A549 (cell line): ENCODE measurements around the gene SPINK2. TPM values are rescaled to one million over a fixed set of nuclear protein-coding genes. Genes with fewer than 3 reads are reported as not detected.

Experiments
- ATAC-seq, 2 experiments: fragments of 200-7000 bp in 1 of 2; fragments of >200 bp in 1 of 2; cut with Nextera tagmentation in 1 of 2; cut with Tn5 transposase in 1 of 2; 3 replicates each; pipeline versions ENCODE4 v1.8.0 to v1.9.1; 2018 to 2020; ENCODE audit warnings: mild to moderate bottlenecking in 1 of 2, moderate library complexity in 1 of 2
- CTCF ChIA-PET: fragments of 300-600 bp; sonication (Branson Sonifier 250); formaldehyde crosslinking; extraction: SDS; loops from one replicate; lab custom pipeline; 2021; ENCODE audit warnings: antibody characterized with exemption, inconsistent platforms; lab: Yijun Ruan, JAX
- POLR2A ChIA-PET: fragments of 350-600 bp; formaldehyde crosslinking; extraction: SDS; loops from one replicate; lab custom pipeline; 2021; ENCODE audit warnings: antibody characterized with exemption, inconsistent platforms; lab: Yijun Ruan, JAX
- DNase-seq, 2 experiments: peaks; one replicate each; pipeline versions ENCODE4 v3.0.0 to v3.0.0-alpha.2; 2011 to 2016; ENCODE audit warnings: low read depth in 1 of 2, low spot score in 1 of 2
- FAIRE-seq: peaks from 2 replicates; lab custom pipeline; 2011; peaks lifted over from hg19 to GRCh38; lab: Jason Lieb, UNC
- H3K27ac ChIP-seq, 2 experiments: fragments of >200 bp; sonication (Bioruptor Twin); formaldehyde crosslinking; 3 replicates each; pipeline ENCODE4 v1.5.1; 2016 to 2017
- H3K4me1 ChIP-seq: fragments of >200 bp; sonication (Bioruptor Twin); formaldehyde crosslinking; 3 replicates; pipeline ENCODE4 v1.6.1; 2016
- H3K4me2 ChIP-seq: fragments of >200 bp; sonication (Bioruptor Twin); formaldehyde crosslinking; 3 replicates; pipeline ENCODE4 v1.6.1; 2016
- H3K4me3 ChIP-seq: fragments of >200 bp; sonication (Bioruptor Twin); formaldehyde crosslinking; 3 replicates; pipeline ENCODE4 v1.5.1; 2016
- H3K9me3 ChIP-seq: fragments of >200 bp; sonication (Bioruptor Twin); formaldehyde crosslinking; 3 replicates; pipeline ENCODE4 v1.6.1; 2016
- CHD2 ChIP-seq: fragments of 150-350 bp; IDR thresholded peaks from 2 replicates; pipeline ENCODE4 v1.6.1; 2014; ENCODE audit warnings: low read length; ENCODE audit not compliant: partially characterized antibody
- CHD4 ChIP-seq: fragments of 200-600 bp; sonication (generic); IDR thresholded peaks from 2 replicates; pipeline ENCODE4 v1.6.1; 2016; ENCODE audit warnings: antibody characterized with exemption, mild to moderate bottlenecking, borderline replicate concordance
- EHF ChIP-seq: fragments of 250-450 bp; sonication (Bioruptor Pico); IDR thresholded peaks from 2 replicates; pipeline ENCODE4 v1.5.0; 2020; ENCODE audit warnings: mild to moderate bottlenecking
- EHMT2 ChIP-seq: fragments of 200-600 bp; sonication (generic); IDR thresholded peaks from 2 replicates; pipeline ENCODE4 v1.6.1; 2016; ENCODE audit warnings: antibody characterized with exemption, low read depth, mild to moderate bottlenecking, moderate library complexity
- ELK1 ChIP-seq: fragments of 150-350 bp; IDR thresholded peaks from 2 replicates; pipeline ENCODE4 v1.6.1; 2014; ENCODE audit warnings: low read depth, mild to moderate bottlenecking, low read length
- FOSL2 ChIP-seq, 2 experiments: fragments of 450-650 bp in 1 of 2; fragments of >200 bp in 1 of 2; sonication (Bioruptor Twin) in 1 of 2; formaldehyde crosslinking; IDR thresholded peaks; 2 replicates each; pipeline versions ENCODE4 v1.5.0 to v1.6.1; 2016 to 2020; ENCODE audit warnings: mild to moderate bottlenecking in 1 of 2, moderate library complexity in 1 of 2
- HDAC2 ChIP-seq: fragments of 200-600 bp; sonication (generic); IDR thresholded peaks from 2 replicates; pipeline ENCODE4 v1.6.1; 2016
- HEYL ChIP-seq: fragments of 250-450 bp; sonication (Bioruptor Pico); IDR thresholded peaks from 2 replicates; pipeline ENCODE4 v1.8.0; 2021; ENCODE audit warnings: mild to moderate bottlenecking, moderate library complexity
- HOXA7 ChIP-seq: fragments of 250-450 bp; sonication (Bioruptor Pico); IDR thresholded peaks from 2 replicates; pipeline ENCODE4 v1.5.0; 2020; ENCODE audit warnings: mild to moderate bottlenecking, moderate library complexity
- JUNB ChIP-seq: fragments of >200 bp; sonication (Bioruptor Twin); formaldehyde crosslinking; IDR thresholded peaks from 2 replicates; pipeline ENCODE4 v1.6.1; 2016
- MAFK ChIP-seq: fragments of 450-650 bp; IDR thresholded peaks from 2 replicates; pipeline ENCODE4 v1.6.1; 2014; ENCODE audit not compliant: partially characterized antibody
- MAX ChIP-seq: IDR thresholded peaks from 2 replicates; pipeline ENCODE4 v1.6.1; 2012
- MAZ ChIP-seq: fragments of 150-350 bp; IDR thresholded peaks from 2 replicates; pipeline ENCODE4 v1.6.1; 2014; ENCODE audit warnings: antibody characterized with exemption, low read depth, low read length, borderline replicate concordance
- NR3C1 ChIP-seq: fragments of >200 bp; sonication (Bioruptor Twin); formaldehyde crosslinking; IDR thresholded peaks from 3 replicates; pipeline ENCODE4 v1.6.1; 2017
- PHF8 ChIP-seq: fragments of 200-600 bp; sonication (generic); IDR thresholded peaks from 2 replicates; pipeline ENCODE4 v1.6.1; 2016; ENCODE audit warnings: low read depth, mild to moderate bottlenecking, antibody characterized with exemption, moderate library complexity, borderline replicate concordance
- POLR2A ChIP-seq: IDR thresholded peaks from 2 replicates; pipeline ENCODE4 v1.6.1; 2012; ENCODE audit warnings: mild to moderate bottlenecking, low read length
- POLR2AphosphoS2 ChIP-seq: conservative IDR thresholded peaks from 2 replicates; pipeline ENCODE4 v1.6.1; 2012; ENCODE audit warnings: low read length, improper control_type of control experiment, inconsistent platforms
- RFX5 ChIP-seq: fragments of 450-650 bp; IDR thresholded peaks from 2 replicates; pipeline ENCODE4 v1.7.1; 2014; ENCODE audit warnings: antibody characterized with exemption, mild to moderate bottlenecking, moderate library complexity
- RNF2 ChIP-seq: fragments of 200-600 bp; sonication (generic); IDR thresholded peaks from 2 replicates; pipeline ENCODE4 v1.6.1; 2016; ENCODE audit warnings: low read depth, mild to moderate bottlenecking, antibody characterized with exemption, moderate library complexity, borderline replicate concordance
- SMC3 ChIP-seq: fragments of >200 bp; sonication (Bioruptor Twin); formaldehyde crosslinking; IDR thresholded peaks from 3 replicates; pipeline ENCODE4 v1.6.1; 2018; ENCODE audit warnings: inconsistent platforms
- SREBF2 ChIP-seq: fragments of 450-650 bp; IDR thresholded peaks from 2 replicates; pipeline ENCODE4 v1.6.1; 2014; ENCODE audit warnings: mild to moderate bottlenecking, moderate library complexity
- ZFP36 ChIP-seq: fragments of 450-650 bp; IDR thresholded peaks from 2 replicates; pipeline ENCODE4 v1.6.1; 2014; ENCODE audit warnings: borderline replicate concordance; ENCODE audit not compliant: partially characterized antibody
- ZNF302 ChIP-seq: fragments of 250-450 bp; sonication (Bioruptor Pico); IDR thresholded peaks from 2 replicates; pipeline ENCODE4 v1.9.0; 2021; ENCODE audit warnings: inconsistent platforms, mild to moderate bottlenecking, moderate library complexity
- ZSCAN20 ChIP-seq: fragments of 250-450 bp; sonication (Bioruptor Pico); IDR thresholded peaks from 2 replicates; pipeline ENCODE4 v1.8.0; 2022; ENCODE audit warnings: mild to moderate bottlenecking, moderate library complexity
- WGBS: methylation state at CpG from one replicate; pipeline ENCODE4 v1.1.6; 2017; ENCODE audit errors: missing lambda C conversion rate; 5-methylcytosine and 5-hydroxymethylcytosine counted together
- polyA plus RNA-seq, 4 experiments: library from polyadenylated mRNA; depleted of rRNA in 3 of 4; stranded (reverse); fragments of >200 nt; fragmentation: RNase III in 1 of 4; extraction: RNeasy Plus Mini Kit Qiagen cat#74134 plus additional on column Dnase treatment in 1 of 4; gene quantifications; 2 replicates in 3 of 4; 3 replicates in 1 of 4; pipeline ENCODE4 v1.2.3, GENCODE V29; 2011 to 2017
- TF ChIP-seq, protein P1 (sequence below): fragments of >200 bp; sonication (Bioruptor Twin); formaldehyde crosslinking; IDR thresholded peaks from 3 replicates; pipeline ENCODE4 v1.5.1; 2016
- TF ChIP-seq, protein P2 (sequence below): fragments of 450-650 bp; IDR thresholded peaks from 2 replicates; pipeline ENCODE4 v1.6.1; 2014; ENCODE audit warnings: antibody characterized with exemption

Gene SPINK2
- polyA plus RNA-seq, 2 of the 4 experiments (the other 2 are of a cell fraction) = not detected

GRCh38 chr4:56828784-56829535 lies 7.5 kb upstream of the SPINK2 start:
- no peaks in the 10 kb centered on the region for H3K4me1 ChIP-seq
- TF ChIP-seq RFX5 (no peak), ZNF302 (CRISPR knock-in tag) (no peak), HOXA7 (CRISPR knock-in tag) (no peak), HDAC2 (no peak), SMC3 (no peak), FOSL2 (IDR thresholded peaks at IDR 0.05) (no peak), FOSL2 (CRISPR knock-in tag; IDR thresholded peaks at IDR 0.05) (no peak), SREBF2 (no peak), PHF8 (no peak), MAX (no peak), ZSCAN20 (CRISPR knock-in tag) (no peak), HEYL (CRISPR knock-in tag) (no peak), EHF (CRISPR knock-in tag) (no peak), MAFK (no peak), POLR2A (no peak)
- TF ChIP-seq, protein P1, sequence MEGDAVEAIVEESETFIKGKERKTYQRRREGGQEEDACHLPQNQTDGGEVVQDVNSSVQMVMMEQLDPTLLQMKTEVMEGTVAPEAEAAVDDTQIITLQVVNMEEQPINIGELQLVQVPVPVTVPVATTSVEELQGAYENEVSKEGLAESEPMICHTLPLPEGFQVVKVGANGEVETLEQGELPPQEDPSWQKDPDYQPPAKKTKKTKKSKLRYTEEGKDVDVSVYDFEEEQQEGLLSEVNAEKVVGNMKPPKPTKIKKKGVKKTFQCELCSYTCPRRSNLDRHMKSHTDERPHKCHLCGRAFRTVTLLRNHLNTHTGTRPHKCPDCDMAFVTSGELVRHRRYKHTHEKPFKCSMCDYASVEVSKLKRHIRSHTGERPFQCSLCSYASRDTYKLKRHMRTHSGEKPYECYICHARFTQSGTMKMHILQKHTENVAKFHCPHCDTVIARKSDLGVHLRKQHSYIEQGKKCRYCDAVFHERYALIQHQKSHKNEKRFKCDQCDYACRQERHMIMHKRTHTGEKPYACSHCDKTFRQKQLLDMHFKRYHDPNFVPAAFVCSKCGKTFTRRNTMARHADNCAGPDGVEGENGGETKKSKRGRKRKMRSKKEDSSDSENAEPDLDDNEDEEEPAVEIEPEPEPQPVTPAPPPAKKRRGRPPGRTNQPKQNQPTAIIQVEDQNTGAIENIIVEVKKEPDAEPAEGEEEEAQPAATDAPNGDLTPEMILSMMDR = no peak
- no peak overlapping the region for H3K4me3 ChIP-seq
- POLR2A ChIA-PET = no interaction called here
- FAIRE-seq (no peak), ATAC-seq (no peak), DNase-seq (no peak)
- CTCF ChIA-PET = interaction anchor here (0.8 to 1.8 kb wide), 2 partner anchors 9 to 29 kb away, joined by 3 to 8 read pairs; partner anchors contain the start of gene SPINK2
- no peak overlapping the region for H3K27ac ChIP-seq
- no peaks in the 10 kb centered on the region for H3K9me3 ChIP-seq
- H3K4me2 ChIP-seq = no peak overlapping the region
- no CpG with 5 or more reads among the region's 1 CpG for WGBS

GRCh38 chr4:56823933-56824600 lies 2.6 kb upstream of the SPINK2 start:
- Histone ChIP-seq H3K27ac (no peak overlapping the region), H3K4me3 (no peak overlapping the region), H3K4me2 (no peak overlapping the region), H3K4me1 (no peaks in the 10 kb centered on the region), H3K9me3 (no peaks in the 10 kb centered on the region)
- ChIA-PET CTCF (interaction anchor here (2.0 kb wide), 1 partner anchor 12 kb away, joined by 7 read pairs; no protein-coding TSS in a partner anchor), POLR2A (no interaction called here)
- WGBS = 78% methylated on average over 2 of the region's 2 CpGs
- DNase-seq (no peak), FAIRE-seq (no peak), ATAC-seq (no peak)
- TF ChIP-seq ZSCAN20 (CRISPR knock-in tag) (no peak), RNF2 (no peak), MAFK (no peak), MAX (no peak), ELK1 (no peak), CHD2 (no peak), HDAC2 (no peak), POLR2AphosphoS2 (no peak), JUNB (no peak), ZFP36 (no peak), NR3C1 (no peak), CHD4 (no peak), EHMT2 (no peak), MAZ (no peak), EHF (CRISPR knock-in tag) (no peak)
- TF ChIP-seq, protein P2, sequence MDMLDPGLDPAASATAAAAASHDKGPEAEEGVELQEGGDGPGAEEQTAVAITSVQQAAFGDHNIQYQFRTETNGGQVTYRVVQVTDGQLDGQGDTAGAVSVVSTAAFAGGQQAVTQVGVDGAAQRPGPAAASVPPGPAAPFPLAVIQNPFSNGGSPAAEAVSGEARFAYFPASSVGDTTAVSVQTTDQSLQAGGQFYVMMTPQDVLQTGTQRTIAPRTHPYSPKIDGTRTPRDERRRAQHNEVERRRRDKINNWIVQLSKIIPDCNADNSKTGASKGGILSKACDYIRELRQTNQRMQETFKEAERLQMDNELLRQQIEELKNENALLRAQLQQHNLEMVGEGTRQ = no peak
